A549 (cell line): ENCODE measurements around the gene UBN2.

Source experiments
- CBX8 ChIP-seq: fragments of 200-600 bp; sonication (generic); IDR thresholded peaks from 2 replicates; pipeline ENCODE4 v1.6.1; 2016
- CHD4 ChIP-seq: fragments of 200-600 bp; sonication (generic); IDR thresholded peaks from 2 replicates; pipeline ENCODE4 v1.6.1; 2016; ENCODE audit warnings: antibody characterized with exemption, mild to moderate bottlenecking, borderline replicate concordance
- CTCF ChIP-seq: fragments of >200 bp; sonication (Bioruptor Twin); formaldehyde crosslinking; IDR thresholded peaks from 3 replicates; pipeline ENCODE4 v1.5.1; 2016
- EP300 ChIP-seq, 2 experiments: fragments of >200 bp; sonication (Bioruptor Twin); formaldehyde crosslinking; IDR thresholded peaks; 2 replicates in 1 of 2; 3 replicates in 1 of 2; pipeline ENCODE4 v1.6.1; 2016 to 2017
- NFE2L2 ChIP-seq: fragments of 150-350 bp; conservative IDR thresholded peaks from 2 replicates; pipeline ENCODE4 v1.6.1; 2014; ENCODE audit warnings: low read length
- POLR2A ChIP-seq: IDR thresholded peaks from 2 replicates; pipeline ENCODE4 v1.6.1; 2012; ENCODE audit warnings: mild to moderate bottlenecking, low read length
- POLR2AphosphoS2 ChIP-seq: conservative IDR thresholded peaks from 2 replicates; pipeline ENCODE4 v1.6.1; 2012; ENCODE audit warnings: low read length, improper control_type of control experiment, inconsistent platforms
- TFCP2L1 ChIP-seq: fragments of 250-450 bp; sonication (Bioruptor Pico); IDR thresholded peaks from 2 replicates; pipeline ENCODE4 v1.5.0; 2021; ENCODE audit warnings: mild to moderate bottlenecking

DNA sequence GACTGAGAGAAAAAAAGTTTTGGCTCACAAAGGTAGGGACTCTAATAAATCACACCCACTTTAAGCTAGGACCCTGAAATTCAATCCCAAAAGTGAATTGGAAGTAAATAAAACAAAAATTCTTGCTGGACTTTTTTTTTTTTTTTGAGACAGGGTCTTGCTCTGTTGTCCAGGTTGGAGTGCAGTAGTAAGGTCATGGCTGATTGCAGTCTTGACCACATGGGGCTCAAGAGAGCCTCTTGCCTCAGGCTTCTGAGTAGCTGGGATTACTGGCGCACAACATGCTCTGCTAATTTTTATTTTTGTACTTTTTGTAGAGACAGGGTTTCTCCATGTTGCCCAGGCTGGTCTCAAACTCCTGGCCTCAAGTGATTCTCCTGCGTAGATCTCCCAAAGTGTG, 123.7 kb downstream of the UBN2 start:
- TF ChIP-seq CTCF (no peak), CHD4 (no peak), POLR2AphosphoS2 (no peak), POLR2A (no peak), NFE2L2 (no peak), TFCP2L1 (no peak), CBX8 (no peak), EP300 (IDR thresholded peaks at IDR 0.05) (no peak)
